H1 (cell line): ENCODE measurements around the gene ZWILCH. TPM values are rescaled to one million over a fixed set of nuclear protein-coding genes. Genes with fewer than 3 reads are reported as not detected.

Experiments
- CTCF ChIA-PET: fragments of 300-600 bp; sonication (Branson Sonifier 250); formaldehyde crosslinking; loops from one replicate; lab custom pipeline; 2021; ENCODE audit not compliant: partially characterized antibody; lab: Charles Lee
- POLR2A ChIA-PET: fragments of 300-600 bp; sonication (Branson Sonifier 250); formaldehyde crosslinking; loops from one replicate; lab custom pipeline; 2021; ENCODE audit warnings: inconsistent platforms; ENCODE audit not compliant: partially characterized antibody; lab: Charles Lee
- DNase-seq, 2 experiments: peaks; one replicate each; pipeline versions ENCODE4 v3.0.0 to v3.0.0-alpha.2; 2010 to 2022; ENCODE audit warnings: low spot score in 2 of 2, low read depth in 1 of 2, mixed read lengths in 1 of 2
- FAIRE-seq: peaks from 2 replicates; lab custom pipeline; 2011; peaks lifted over from hg19 to GRCh38; lab: Jason Lieb, UNC
- H2AFZ ChIP-seq: 2 replicates; pipeline ENCODE4 v1.8.1; 2012; ENCODE audit warnings: low read length, inconsistent platforms
- H2AK5ac ChIP-seq: 2 replicates; pipeline ENCODE4 v1.6.1; 2013; ENCODE audit warnings: low read depth, low read length
- H2BK120ac ChIP-seq: replicated peaks from 2 replicates; pipeline ENCODE3; 2013; ENCODE audit warnings: low read depth, low read length, inconsistent platforms
- H2BK12ac ChIP-seq: 2 replicates; pipeline ENCODE4 v1.6.1; 2013; ENCODE audit warnings: low read depth, low read length
- H2BK15ac ChIP-seq: 2 replicates; pipeline ENCODE4 v1.6.1; 2013; ENCODE audit warnings: low read length
- H2BK20ac ChIP-seq: 2 replicates; pipeline ENCODE4 v1.6.1; 2013; ENCODE audit warnings: low read length
- H2BK5ac ChIP-seq: 2 replicates; pipeline ENCODE4 v1.6.1; 2013; ENCODE audit warnings: low read depth, low read length
- H3K14ac ChIP-seq: 2 replicates; pipeline ENCODE4 v1.6.1; 2013; ENCODE audit warnings: inconsistent platforms; ENCODE audit not compliant: insufficient read length
- H3K18ac ChIP-seq: 2 replicates; pipeline ENCODE4 v1.6.1; 2013; ENCODE audit warnings: low read length; ENCODE audit errors: extremely low read depth
- H3K23ac ChIP-seq: 2 replicates; pipeline ENCODE4 v1.6.1; 2013; ENCODE audit warnings: inconsistent platforms; ENCODE audit not compliant: insufficient read length
- H3K23me2 ChIP-seq: 2 replicates; pipeline ENCODE4 v1.6.1; 2013; ENCODE audit warnings: low read depth, low read length
- H3K27ac ChIP-seq: 2 replicates; pipeline ENCODE4 v1.6.1; 2011; ENCODE audit warnings: low read depth, low read length, inconsistent platforms
- H3K27me3 ChIP-seq, 4 experiments: replicated peaks in 1 of 4; 1 replicate in 1 of 4; 2 replicates in 3 of 4; pipeline versions ENCODE4 v1.6.1 to v1.8.1; 2011 to 2013; ENCODE audit warnings: low read length in 3 of 4, mild to moderate bottlenecking in 3 of 4, inconsistent platforms in 2 of 4, mixed read lengths in 2 of 4, moderate library complexity in 1 of 4; ENCODE audit not compliant: control insufficient read depth in 3 of 4, insufficient read depth in 3 of 4; ENCODE audit errors: extremely low read depth in 1 of 4
- H3K36me3 ChIP-seq, 4 experiments: 2 replicates each; pipeline versions ENCODE4 v1.6.1 to v1.8.1; 2011 to 2013; ENCODE audit warnings: mild to moderate bottlenecking in 4 of 4, low read length in 3 of 4, moderate library complexity in 2 of 4, control low read depth in 1 of 4, inconsistent platforms in 1 of 4; ENCODE audit not compliant: insufficient read depth in 4 of 4, control insufficient read depth in 2 of 4
- H3K4ac ChIP-seq: replicated peaks from 2 replicates; pipeline ENCODE3; 2013; ENCODE audit warnings: low read length, low read depth, mixed read lengths, inconsistent platforms; ENCODE audit not compliant: insufficient read length
- H3K4me1 ChIP-seq, 4 experiments: replicated peaks in 1 of 4; 1 replicate in 1 of 4; 2 replicates in 3 of 4; pipeline versions ENCODE4 v1.6.1 to v1.8.1; 2011 to 2013; ENCODE audit warnings: low read length in 3 of 4, inconsistent platforms in 2 of 4, mixed read lengths in 1 of 4; ENCODE audit not compliant: insufficient read depth in 4 of 4, control insufficient read depth in 3 of 4
- H3K4me2 ChIP-seq, 2 experiments: 2 replicates each; pipeline versions ENCODE4 v1.6.1 to v1.8.1; 2011 to 2013; ENCODE audit warnings: low read depth in 2 of 2, low read length in 2 of 2, control low read depth in 1 of 2, inconsistent platforms in 1 of 2, mild to moderate bottlenecking in 1 of 2; ENCODE audit not compliant: insufficient read depth in 1 of 2
- H3K4me3 ChIP-seq, 4 experiments: fragments of 200-600, 300-600 bp in 1 of 4; sonication (generic), shearing (Covaris generic), sonication (Bioruptor Twin) in 1 of 4; 2 replicates each; pipeline versions ENCODE4 v1.5.1 to v1.8.1; 2011 to 2016; ENCODE audit warnings: low read length in 4 of 4, low read depth in 3 of 4, control low read depth in 2 of 4, inconsistent platforms in 2 of 4, mild to moderate bottlenecking in 2 of 4, mixed read lengths in 1 of 4, moderate library complexity in 1 of 4; ENCODE audit not compliant: insufficient read depth in 2 of 4; ENCODE audit errors: extremely low read depth in 1 of 4
- H3K56ac ChIP-seq: replicated peaks from 2 replicates; pipeline ENCODE3; 2013; ENCODE audit warnings: low read depth, mild to moderate bottlenecking, mixed read lengths, low read length, inconsistent platforms; ENCODE audit not compliant: insufficient read length
- H3K79me1 ChIP-seq: 2 replicates; pipeline ENCODE4 v1.6.1; 2013; ENCODE audit warnings: low read depth, low read length, control low read depth
- H3K79me2 ChIP-seq, 2 experiments: 2 replicates each; pipeline versions ENCODE4 v1.6.1 to v1.8.1; 2012 to 2013; ENCODE audit warnings: low read length in 2 of 2, mild to moderate bottlenecking in 2 of 2, inconsistent platforms in 1 of 2; ENCODE audit not compliant: insufficient read depth in 2 of 2, control insufficient read depth in 1 of 2
- H3K9ac ChIP-seq, 4 experiments: replicated peaks in 1 of 4; 1 replicate in 1 of 4; 2 replicates in 3 of 4; pipeline versions ENCODE4 v1.6.1 to v1.8.1; 2011 to 2013; ENCODE audit warnings: low read depth in 3 of 4, low read length in 3 of 4, control low read depth in 2 of 4, mild to moderate bottlenecking in 2 of 4, moderate library complexity in 2 of 4, inconsistent platforms in 1 of 4; ENCODE audit errors: extremely low read depth in 1 of 4
- H3K9me3 ChIP-seq, 2 experiments: 2 replicates each; pipeline versions ENCODE4 v1.6.1 to v1.8.1; 2012 to 2013; ENCODE audit warnings: mild to moderate bottlenecking in 2 of 2, moderate library complexity in 2 of 2, control low read depth in 1 of 2, inconsistent platforms in 1 of 2, low read depth in 1 of 2, low read length in 1 of 2, mixed read lengths in 1 of 2; ENCODE audit not compliant: insufficient read depth in 2 of 2
- H4K20me1 ChIP-seq, 2 experiments: replicated peaks in 1 of 2; 2 replicates each; pipeline versions ENCODE3 to v1.8.1; 2011 to 2013; ENCODE audit warnings: inconsistent platforms in 2 of 2, low read length in 2 of 2, mild to moderate bottlenecking in 1 of 2; ENCODE audit not compliant: insufficient read depth in 2 of 2, control insufficient read depth in 1 of 2
- H4K5ac ChIP-seq: 2 replicates; pipeline ENCODE4 v1.6.1; 2013; ENCODE audit warnings: low read length, low read depth, mixed read lengths, inconsistent platforms; ENCODE audit not compliant: insufficient read length
- H4K8ac ChIP-seq: 2 replicates; pipeline ENCODE4 v1.8.0; 2013; ENCODE audit warnings: mild to moderate bottlenecking, moderate library complexity, low read length, inconsistent platforms; ENCODE audit not compliant: insufficient read depth; ENCODE audit errors: extremely low read depth
- H4K91ac ChIP-seq: replicated peaks from 2 replicates; pipeline ENCODE3; 2013; ENCODE audit warnings: low read length, mixed read lengths, inconsistent platforms; ENCODE audit not compliant: insufficient read length
- CBX8 ChIP-seq: fragments of 300-800, 300-1000 bp; sonication (generic); IDR thresholded peaks from 2 replicates; pipeline ENCODE4 v1.7.1; 2016; ENCODE audit warnings: low read depth, low read length, borderline replicate concordance
- EP300 ChIP-seq, 2 experiments: IDR thresholded peaks; 1 replicate in 1 of 2; 2 replicates in 1 of 2; pipeline ENCODE4 v1.6.1; 2011 to 2012; ENCODE audit warnings: low read depth in 2 of 2, low read length in 2 of 2, mild to moderate bottlenecking in 2 of 2, borderline replicate concordance in 1 of 2, inconsistent platforms in 1 of 2, moderate library complexity in 1 of 2
- GABPA ChIP-seq: IDR thresholded peaks from 2 replicates; pipeline ENCODE4 v1.6.1; 2011; ENCODE audit warnings: mild to moderate bottlenecking, low read length, moderate library complexity, borderline replicate concordance; ENCODE audit not compliant: insufficient read depth
- KDM4A ChIP-seq: IDR thresholded peaks from one replicate; pipeline ENCODE4 v1.7.1; 2012; ENCODE audit warnings: low read depth, mild to moderate bottlenecking, moderate library complexity, low read length, inconsistent platforms; ENCODE audit not compliant: severe bottlenecking
- POLR2A ChIP-seq, 2 experiments: IDR thresholded peaks; 1 replicate in 1 of 2; 2 replicates in 1 of 2; pipeline ENCODE4 v1.6.1; 2011; ENCODE audit warnings: low read depth in 2 of 2, low read length in 2 of 2, mild to moderate bottlenecking in 2 of 2; ENCODE audit errors: control extremely low read depth in 1 of 2
- SP1 ChIP-seq: IDR thresholded peaks from 2 replicates; pipeline ENCODE4 v1.6.1; 2011; ENCODE audit warnings: low read depth, low read length
- SRF ChIP-seq: IDR thresholded peaks from 2 replicates; pipeline ENCODE4 v1.6.1; 2011; ENCODE audit warnings: mild to moderate bottlenecking, low read depth, low read length, moderate library complexity
- WGBS, 2 experiments: shearing (Covaris generic) in 1 of 2; methylation state at CpG; one replicate each; pipeline versions ENCODE4 v1.1.6 to v1.1.7; 2013 to 2015; ENCODE audit warnings: low lambda C conversion rate in 2 of 2, mixed read lengths in 2 of 2, inconsistent platforms in 1 of 2, low coverage in 1 of 2, missing lambda C conversion rate in 1 of 2; ENCODE audit not compliant: insufficient replicate concordance in 2 of 2, insufficient coverage in 1 of 2, insufficient read length in 1 of 2; ENCODE audit errors: extremely low coverage in 1 of 2, missing lambda C conversion rate in 1 of 2; 5-methylcytosine and 5-hydroxymethylcytosine counted together
- polyA plus RNA-seq, 7 experiments: library from polyadenylated mRNA; depleted of rRNA in 3 of 7; stranded (reverse) in 5 of 7; unstranded in 2 of 7; fragments of >200 nt in 5 of 7; fragments of 200-250 nt in 2 of 7; gene quantifications; 1 replicate in 5 of 7; 2 replicates in 1 of 7; 4 replicates in 1 of 7; pipeline versions ENCODE4 v1.2.1 to v1.2.3, GENCODE V29; 2011 to 2013; ENCODE audit warnings: missing spikeins in 2 of 7, mixed read lengths in 2 of 7
- total RNA-seq: library from RNA; stranded (reverse); fragmentation: NEBNext Ultra II Directional; extraction: Animal tissue kit (Norgen Biotek cat#: 25700); gene quantifications from 2 replicates; pipeline ENCODE4 v1.2.1, GENCODE V29; 2021
- TF ChIP-seq, protein P1 (sequence below): IDR thresholded peaks from 2 replicates; pipeline ENCODE4 v1.6.1; 2012; ENCODE audit warnings: low read length, inconsistent platforms

ZWILCH gene
- total and polyA plus RNA-seq, 2 of the 8 experiments (the other 6 are each of a cell fraction or from before 2014, with no cell fraction given): 18.1 to 61.5 TPM

DNA sequence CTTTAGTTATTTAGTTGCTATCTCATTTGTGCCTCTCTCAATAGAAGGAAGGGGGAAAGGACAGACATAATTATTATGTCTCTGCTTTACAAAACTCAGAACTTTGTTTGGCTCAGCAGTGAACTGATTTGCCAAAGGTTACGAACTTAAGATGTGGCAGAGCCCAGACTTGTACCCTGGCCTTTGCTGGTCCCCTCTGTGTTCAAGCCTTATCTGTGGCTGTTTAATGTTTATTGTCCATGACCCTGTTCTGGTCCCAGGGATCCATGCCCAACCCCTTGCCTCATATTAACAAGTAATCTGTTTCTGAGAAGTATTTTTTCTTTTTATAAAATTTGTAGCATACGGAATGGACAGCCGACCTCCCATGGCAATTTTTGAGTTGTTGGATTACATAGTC, 18.2 kb upstream of the ZWILCH start:
- Histone ChIP-seq H3K9me3 (no peaks in the 10 kb centered on the region), H3K4ac (no peak overlapping the region), H3K27ac (no peak overlapping the region), H2AK5ac (no peak overlapping the region), H2BK20ac (no peak overlapping the region), H4K5ac (no peak overlapping the region), H3K36me3 (peaks cover 9 to 59% (median 39%) of the 10 kb centered on the region in 4 experiments), H3K23me2 (no peaks in the 10 kb centered on the region), H3K79me2 (no peaks in the 10 kb centered on the region), H3K23ac (no peak overlapping the region), H3K4me1 (no peaks in the 10 kb centered on the region), H3K79me1 (peaks cover 4% of the 10 kb centered on the region; the same call in 1 of the 2 replicates), H2BK12ac (no peak overlapping the region), H2BK15ac (no peak overlapping the region), H3K56ac (no peak overlapping the region), H4K91ac (no peak overlapping the region), H3K4me2 (no peak overlapping the region), H2BK5ac (no peak overlapping the region), H4K8ac (no peak overlapping the region), H3K4me3 (no peak overlapping the region), H3K9ac (no peak overlapping the region), H4K20me1 (peaks cover 0 to 6% of the 10 kb centered on the region in 2 experiments), H2AFZ (no peak overlapping the region), H3K14ac (no peak overlapping the region), H2BK120ac (no peak overlapping the region), H3K27me3 (no peaks in the 10 kb centered on the region), H3K18ac (no peak overlapping the region)
- ChIA-PET POLR2A (interaction anchor here (1.1 to 6.9 kb wide), 4 partner anchors 12 to 51 kb away, joined by 3 to 56 read pairs (median 6); partner anchors contain the start of gene SNAPC5), CTCF (interaction anchor here (0.6 to 6.7 kb wide), 3 partner anchors 11 to 137 kb away, joined by 3 to 44 read pairs (median 4); partner anchors contain the start of gene SNAPC5)
- DNase-seq: no peak
- FAIRE-seq: no peak
- 97% methylated on average over 3 of the region's 3 CpGs; no CpG with 5 or more reads in 1 of the 2 experiments for WGBS, 2 experiments
- TF ChIP-seq SP1: no peak
- TF ChIP-seq GABPA: no peak
- TF ChIP-seq POLR2A (IDR thresholded peaks at IDR 0.05; ENCODE audit: control extremely low read depth in 1 of 2, low read depth in 2 of 2, low read length in 2 of 2): no peak
- TF ChIP-seq, protein P1, sequence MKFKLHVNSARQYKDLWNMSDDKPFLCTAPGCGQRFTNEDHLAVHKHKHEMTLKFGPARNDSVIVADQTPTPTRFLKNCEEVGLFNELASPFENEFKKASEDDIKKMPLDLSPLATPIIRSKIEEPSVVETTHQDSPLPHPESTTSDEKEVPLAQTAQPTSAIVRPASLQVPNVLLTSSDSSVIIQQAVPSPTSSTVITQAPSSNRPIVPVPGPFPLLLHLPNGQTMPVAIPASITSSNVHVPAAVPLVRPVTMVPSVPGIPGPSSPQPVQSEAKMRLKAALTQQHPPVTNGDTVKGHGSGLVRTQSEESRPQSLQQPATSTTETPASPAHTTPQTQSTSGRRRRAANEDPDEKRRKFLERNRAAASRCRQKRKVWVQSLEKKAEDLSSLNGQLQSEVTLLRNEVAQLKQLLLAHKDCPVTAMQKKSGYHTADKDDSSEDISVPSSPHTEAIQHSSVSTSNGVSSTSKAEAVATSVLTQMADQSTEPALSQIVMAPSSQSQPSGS: no peak
- no peak for TF ChIP-seq EP300 (IDR thresholded peaks at IDR 0.05; ENCODE audit: borderline replicate concordance in 1 of 2, low read depth in 2 of 2, low read length in 2 of 2)
- no peak for TF ChIP-seq CBX8
- no peak for TF ChIP-seq KDM4A
- TF ChIP-seq SRF: no peak
